AG10803 (cell line): ENCODE measurements around the gene SERPINI2.
A peak's percentile ranks its signal among the peaks of the same experiment; 100 is the strongest.

Experiments
- DNase-seq: peaks from one replicate; pipeline ENCODE4 v3.0.0; 2010; ENCODE audit warnings: low read depth
- H3K4me3 ChIP-seq: 2 replicates; pipeline ENCODE4 v1.5.1; 2011; ENCODE audit warnings: mild to moderate bottlenecking, low read length, control low read depth
- CTCF ChIP-seq: conservative IDR thresholded peaks from 2 replicates; pipeline ENCODE4 v1.5.1; 2011; ENCODE audit warnings: mild to moderate bottlenecking, low read length, control low read depth, inconsistent platforms

Gene SERPINI2

GRCh38 chr3:167406876-167407492 lies 66.9 kb downstream of the SERPINI2 start:
- DNase-seq = peak; percentile 20
- 0 out of 2 replicates have a peak, but pooled peaks have one; percentile 1 for TF ChIP-seq CTCF
- H3K4me3 ChIP-seq = no peak overlapping the region

GRCh38 chr3:167397826-167398225 lies 76.0 kb downstream of the SERPINI2 start:
- no peak for TF ChIP-seq CTCF
- no peak for DNase-seq
- no peak overlapping the region for H3K4me3 ChIP-seq

GRCh38 chr3:167396075-167396474 lies 77.8 kb downstream of the SERPINI2 start:
- no peak overlapping the region for H3K4me3 ChIP-seq
- no peak for DNase-seq
- no peak for TF ChIP-seq CTCF

GRCh38 chr3:167394003-167394402 lies 79.8 kb downstream of the SERPINI2 start:
- no peak for DNase-seq
- TF ChIP-seq CTCF = no peak
- no peak overlapping the region for H3K4me3 ChIP-seq
